H9 (cell line): ENCODE data around the gene HOXA2. TPM values are rescaled to one million over a fixed set of nuclear protein-coding genes. Genes with fewer than 3 reads are reported as not detected.

Experiments
- DNase-seq: peaks from one replicate; pipeline ENCODE4 v3.0.0-alpha.2; 2017
- H2AFZ ChIP-seq: one replicate; pipeline ENCODE4 v1.6.1; 2013; ENCODE audit warnings: mild to moderate bottlenecking, low read length, control low read depth, moderate library complexity
- H2AK5ac ChIP-seq: 2 replicates; pipeline ENCODE4 v1.6.1; 2013; ENCODE audit warnings: low read length, control low read depth, mixed read lengths; ENCODE audit not compliant: insufficient read length
- H2BK120ac ChIP-seq: one replicate; pipeline ENCODE4 v1.6.1; 2013; ENCODE audit warnings: low read depth, mild to moderate bottlenecking, low read length, control low read depth, inconsistent platforms; ENCODE audit not compliant: poor library complexity, severe bottlenecking
- H2BK12ac ChIP-seq: 2 replicates; pipeline ENCODE4 v1.6.1; 2013; ENCODE audit warnings: low read length, control low read depth, mixed read lengths, low read depth; ENCODE audit not compliant: insufficient read length
- H2BK15ac ChIP-seq: 2 replicates; pipeline ENCODE4 v1.6.1; 2013; ENCODE audit warnings: low read depth, low read length, control low read depth
- H2BK20ac ChIP-seq: one replicate; pipeline ENCODE4 v1.6.1; 2013; ENCODE audit warnings: low read depth, mild to moderate bottlenecking, low read length, control low read depth, inconsistent platforms; ENCODE audit not compliant: poor library complexity, severe bottlenecking
- H2BK5ac ChIP-seq: 2 replicates; pipeline ENCODE4 v1.6.1; 2013; ENCODE audit warnings: low read length, control low read depth, mixed read lengths; ENCODE audit not compliant: insufficient read length
- H3K14ac ChIP-seq: 2 replicates; pipeline ENCODE4 v1.6.1; 2013; ENCODE audit warnings: low read length, control low read depth; ENCODE audit not compliant: insufficient read depth
- H3K18ac ChIP-seq: 2 replicates; pipeline ENCODE4 v1.6.1; 2013; ENCODE audit warnings: low read depth, mild to moderate bottlenecking, mixed read lengths, low read length, control low read depth; ENCODE audit not compliant: insufficient read length
- H3K23ac ChIP-seq: 2 replicates; pipeline ENCODE4 v1.6.1; 2013; ENCODE audit warnings: low read length, control low read depth, mixed read lengths, low read depth; ENCODE audit not compliant: insufficient read length
- H3K23me2 ChIP-seq: 2 replicates; pipeline ENCODE4 v1.6.1; 2013; ENCODE audit warnings: low read depth, mild to moderate bottlenecking, mixed read lengths, low read length, control low read depth; ENCODE audit not compliant: insufficient read length, poor library complexity, severe bottlenecking
- H3K27ac ChIP-seq: 2 replicates; pipeline ENCODE4 v1.5.1; 2013; ENCODE audit warnings: low read length, control low read depth, mixed read lengths, low read depth; ENCODE audit not compliant: insufficient read length
- H3K27me3 ChIP-seq: 2 replicates; pipeline ENCODE4 v1.6.1; 2013; ENCODE audit warnings: low read length, control low read depth, inconsistent platforms; ENCODE audit not compliant: insufficient read depth
- H3K4ac ChIP-seq: 2 replicates; pipeline ENCODE4 v1.6.1; 2013; ENCODE audit warnings: low read depth, mild to moderate bottlenecking, control low read depth, inconsistent platforms, low read length, moderate library complexity
- H3K4me1 ChIP-seq: 2 replicates; pipeline ENCODE4 v1.6.1; 2013; ENCODE audit warnings: low read length, control low read depth, inconsistent platforms; ENCODE audit not compliant: insufficient read depth
- H3K4me2 ChIP-seq: 2 replicates; pipeline ENCODE4 v1.6.1; 2013; ENCODE audit warnings: low read length, control low read depth, mixed read lengths; ENCODE audit not compliant: insufficient read length, insufficient read depth
- H3K56ac ChIP-seq: 2 replicates; pipeline ENCODE4 v1.6.1; 2013; ENCODE audit warnings: low read depth, mild to moderate bottlenecking, mixed read lengths, low read length, control low read depth; ENCODE audit not compliant: insufficient read length
- H3K79me1 ChIP-seq: 2 replicates; pipeline ENCODE4 v1.6.1; 2013; ENCODE audit warnings: low read depth, mild to moderate bottlenecking, moderate library complexity, low read length, control low read depth, inconsistent platforms; ENCODE audit not compliant: insufficient read depth, poor library complexity, severe bottlenecking
- H3K79me2 ChIP-seq: 2 replicates; pipeline ENCODE4 v1.6.1; 2013; ENCODE audit warnings: low read length, control low read depth, inconsistent platforms; ENCODE audit not compliant: insufficient read depth
- H3K9ac ChIP-seq: 2 replicates; pipeline ENCODE4 v1.6.1; 2013; ENCODE audit warnings: low read length, control low read depth, mixed read lengths; ENCODE audit not compliant: insufficient read length; ENCODE audit errors: extremely low read depth
- H3K9me3 ChIP-seq: one replicate; pipeline ENCODE4 v1.6.1; 2013; ENCODE audit warnings: low read depth, low read length, inconsistent platforms; ENCODE audit not compliant: control insufficient read depth
- H3T11ph ChIP-seq: one replicate; pipeline ENCODE4 v1.6.1; 2013; ENCODE audit warnings: mild to moderate bottlenecking, low read length, control low read depth, inconsistent platforms
- H4K20me1 ChIP-seq: one replicate; pipeline ENCODE4 v1.6.1; 2013; ENCODE audit not compliant: control insufficient read depth, insufficient read length, insufficient read depth
- H4K5ac ChIP-seq: 2 replicates; pipeline ENCODE4 v1.6.1; 2013; ENCODE audit warnings: low read depth, mild to moderate bottlenecking, mixed read lengths, low read length, control low read depth; ENCODE audit not compliant: insufficient read length
- H4K8ac ChIP-seq: replicated peaks from 2 replicates; pipeline ENCODE4 v1.6.1; 2013; ENCODE audit warnings: low read length, control low read depth, mixed read lengths, low read depth; ENCODE audit not compliant: insufficient read length
- H4K91ac ChIP-seq: 2 replicates; pipeline ENCODE4 v1.6.1; 2013; ENCODE audit warnings: low read depth, mild to moderate bottlenecking, moderate library complexity, mixed read lengths, low read length, control low read depth; ENCODE audit not compliant: insufficient read length
- H3K27ac Mint-ChIP-seq, 3 experiments: 2 replicates in 2 of 3; 3 replicates in 1 of 3; pipeline ENCODE4 v1.8.0; 2020 to 2021; ENCODE audit warnings: mixed read lengths in 3 of 3, mild to moderate bottlenecking in 1 of 3, moderate library complexity in 1 of 3
- H3K27me3 Mint-ChIP-seq: 2 replicates; pipeline ENCODE4 v1.8.0; 2021; ENCODE audit warnings: low read depth, mild to moderate bottlenecking, moderate library complexity, mixed read lengths
- H3K36me3 Mint-ChIP-seq, 3 experiments: 2 replicates in 2 of 3; 3 replicates in 1 of 3; pipeline ENCODE4 v1.8.0; 2020 to 2021; ENCODE audit warnings: low read depth in 3 of 3, mixed read lengths in 3 of 3; ENCODE audit not compliant: insufficient read depth in 1 of 3
- H3K4me1 Mint-ChIP-seq, 2 experiments: 2 replicates each; pipeline ENCODE4 v1.8.0; 2020; ENCODE audit warnings: mixed read lengths in 2 of 2
- H3K4me3 Mint-ChIP-seq, 2 experiments: 2 replicates in 1 of 2; 3 replicates in 1 of 2; pipeline ENCODE4 v1.8.0; 2020 to 2021; ENCODE audit warnings: mild to moderate bottlenecking in 2 of 2, mixed read lengths in 2 of 2, moderate library complexity in 1 of 2
- H3K9me3 Mint-ChIP-seq, 2 experiments: 2 replicates in 1 of 2; 3 replicates in 1 of 2; pipeline ENCODE4 v1.8.0; 2020; ENCODE audit warnings: mild to moderate bottlenecking in 2 of 2, mixed read lengths in 2 of 2, moderate library complexity in 1 of 2
- WGBS: extraction: QIAGEN DNeasy Blood & Tissue Kit; methylation state at CpG from one replicate; pipeline ENCODE4 v1.1.7; 2013; ENCODE audit warnings: missing lambda C conversion rate, low lambda C conversion rate, mixed read lengths; ENCODE audit not compliant: insufficient read length; ENCODE audit errors: extremely low coverage; 5-methylcytosine and 5-hydroxymethylcytosine counted together
- total RNA-seq: library from RNA; stranded (reverse); gene quantifications from 2 replicates; pipeline ENCODE4 v1.2.1, GENCODE V29; 2021
- TF ChIP-seq, protein P1 (sequence below): fragments of 200-600 bp; sonication (generic); conservative IDR thresholded peaks from 3 replicates; pipeline ENCODE4 v1.8.0; 2021; ENCODE audit warnings: antibody characterized with exemption, mild to moderate bottlenecking

The HOXA2 gene
- total RNA-seq, 1 experiment from 2014 or later: not detected

GRCh38 chr7:27124902-27125689 is 22.6 kb upstream of the HOXA2 start:
- Histone ChIP-seq H3K4ac (no peak overlapping the region), H2BK15ac (no peak overlapping the region), H4K91ac (no peak overlapping the region), H2BK12ac (no peak overlapping the region), H3K27ac (no peak overlapping the region), H2BK5ac (no peak overlapping the region), H4K8ac (no peak overlapping the region), H4K20me1 (peaks cover 2% of the 10 kb centered on the region), H3K56ac (no peak overlapping the region), H3K27me3 (peaks cover 99% of the 10 kb centered on the region), H3K79me2 (no peaks in the 10 kb centered on the region), H2BK20ac (no peak overlapping the region), H3K18ac (no peak overlapping the region), H3K79me1 (no peaks in the 10 kb centered on the region), H4K5ac (no peak overlapping the region), H3T11ph (no peak overlapping the region), H3K23ac (no peak overlapping the region), H2AFZ (no peak overlapping the region), H3K9me3 (no peaks in the 10 kb centered on the region), H3K9ac (no peak overlapping the region), H3K14ac (no peak overlapping the region), H2BK120ac (no peak overlapping the region), H3K4me1 (no peaks in the 10 kb centered on the region), H3K4me2 (no peak overlapping the region), H2AK5ac (no peak overlapping the region), H3K23me2 (no peaks in the 10 kb centered on the region)
- Mint-ChIP-seq H3K9me3 (peaks cover 8 to 9% of the 10 kb centered on the region in 2 experiments; a peak in 4 of 5 replicates), H3K4me1 (peaks cover 0 to 10% of the 10 kb centered on the region in 2 experiments; a peak in 1 of 4 replicates), H3K4me3 (no peak overlapping the region; a peak in 1 of 5 replicates), H3K36me3 (no peaks in the 10 kb centered on the region; a peak in 1 of 7 replicates), H3K27ac (no peak overlapping the region), H3K27me3 (peaks cover 99% of the 10 kb centered on the region)
- no CpG with 5 or more reads among the region's 8 CpGs for WGBS
- DNase-seq: no peak
- TF ChIP-seq, protein P1, sequence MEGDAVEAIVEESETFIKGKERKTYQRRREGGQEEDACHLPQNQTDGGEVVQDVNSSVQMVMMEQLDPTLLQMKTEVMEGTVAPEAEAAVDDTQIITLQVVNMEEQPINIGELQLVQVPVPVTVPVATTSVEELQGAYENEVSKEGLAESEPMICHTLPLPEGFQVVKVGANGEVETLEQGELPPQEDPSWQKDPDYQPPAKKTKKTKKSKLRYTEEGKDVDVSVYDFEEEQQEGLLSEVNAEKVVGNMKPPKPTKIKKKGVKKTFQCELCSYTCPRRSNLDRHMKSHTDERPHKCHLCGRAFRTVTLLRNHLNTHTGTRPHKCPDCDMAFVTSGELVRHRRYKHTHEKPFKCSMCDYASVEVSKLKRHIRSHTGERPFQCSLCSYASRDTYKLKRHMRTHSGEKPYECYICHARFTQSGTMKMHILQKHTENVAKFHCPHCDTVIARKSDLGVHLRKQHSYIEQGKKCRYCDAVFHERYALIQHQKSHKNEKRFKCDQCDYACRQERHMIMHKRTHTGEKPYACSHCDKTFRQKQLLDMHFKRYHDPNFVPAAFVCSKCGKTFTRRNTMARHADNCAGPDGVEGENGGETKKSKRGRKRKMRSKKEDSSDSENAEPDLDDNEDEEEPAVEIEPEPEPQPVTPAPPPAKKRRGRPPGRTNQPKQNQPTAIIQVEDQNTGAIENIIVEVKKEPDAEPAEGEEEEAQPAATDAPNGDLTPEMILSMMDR: no peak
